Measurements from ENCODE around the gene TRAPPC13.

Gene TRAPPC13

DNA sequence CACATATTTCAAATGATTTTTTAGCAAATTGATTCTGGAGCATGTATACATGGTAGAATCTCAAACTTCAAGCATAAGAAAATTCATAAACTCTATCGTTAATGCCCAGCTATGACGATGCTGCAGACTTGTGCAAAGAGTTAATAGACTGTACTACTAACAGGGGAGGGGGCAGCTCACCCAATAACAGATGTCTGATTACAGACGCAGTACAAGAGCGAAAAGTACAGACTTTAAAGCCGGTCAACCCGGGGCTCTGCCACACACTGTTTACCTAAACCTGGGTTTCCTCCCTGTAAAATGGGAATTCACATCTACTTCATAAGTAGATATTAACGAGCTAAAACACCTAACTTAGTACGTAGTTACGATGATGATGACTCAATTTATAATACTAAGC, 1.3 kb upstream of the TRAPPC13 start:
- no peak overlapping the region for H3K27ac ChIP-seq (ENCODE audit: low read depth, low read length)
- peaks cover 61% of the 10 kb centered on the region for H3K79me2 ChIP-seq (ENCODE audit: insufficient read depth, low read length)
- H3K4me3 ChIP-seq (ENCODE audit: insufficient read depth, low read length, poor library complexity, severe bottlenecking): peak overlapping the region; percentile 98
- no peaks in the 10 kb centered on the region for H3K27me3 ChIP-seq (ENCODE audit: low read length)
- H3K4me2 ChIP-seq (ENCODE audit: low read depth, low read length, poor library complexity, severe bottlenecking): peak overlapping the region; percentile 93
- no peaks in the 10 kb centered on the region for H3K9me2 ChIP-seq (replicated peaks; ENCODE audit: insufficient read depth, low read length)
- no peak for TF ChIP-seq EZH2phosphoT487 (conservative IDR thresholded peaks at IDR 0.05; ENCODE audit: low read length)
- TF ChIP-seq, protein P1, sequence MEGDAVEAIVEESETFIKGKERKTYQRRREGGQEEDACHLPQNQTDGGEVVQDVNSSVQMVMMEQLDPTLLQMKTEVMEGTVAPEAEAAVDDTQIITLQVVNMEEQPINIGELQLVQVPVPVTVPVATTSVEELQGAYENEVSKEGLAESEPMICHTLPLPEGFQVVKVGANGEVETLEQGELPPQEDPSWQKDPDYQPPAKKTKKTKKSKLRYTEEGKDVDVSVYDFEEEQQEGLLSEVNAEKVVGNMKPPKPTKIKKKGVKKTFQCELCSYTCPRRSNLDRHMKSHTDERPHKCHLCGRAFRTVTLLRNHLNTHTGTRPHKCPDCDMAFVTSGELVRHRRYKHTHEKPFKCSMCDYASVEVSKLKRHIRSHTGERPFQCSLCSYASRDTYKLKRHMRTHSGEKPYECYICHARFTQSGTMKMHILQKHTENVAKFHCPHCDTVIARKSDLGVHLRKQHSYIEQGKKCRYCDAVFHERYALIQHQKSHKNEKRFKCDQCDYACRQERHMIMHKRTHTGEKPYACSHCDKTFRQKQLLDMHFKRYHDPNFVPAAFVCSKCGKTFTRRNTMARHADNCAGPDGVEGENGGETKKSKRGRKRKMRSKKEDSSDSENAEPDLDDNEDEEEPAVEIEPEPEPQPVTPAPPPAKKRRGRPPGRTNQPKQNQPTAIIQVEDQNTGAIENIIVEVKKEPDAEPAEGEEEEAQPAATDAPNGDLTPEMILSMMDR (IDR thresholded peaks at IDR 0.05; ENCODE audit: insufficient read depth, low read length, poor library complexity, severe bottlenecking): no peak
- H3F3A ChIP-seq (ENCODE audit: insufficient read depth): 0 out of 2 replicates have a peak, but pooled peaks cover 3% of the 10 kb centered on the region
- peak overlapping the region; percentile 88 for H3K9ac ChIP-seq (ENCODE audit: low read length)
- H4K20me1 ChIP-seq (ENCODE audit: low read depth, low read length): no peaks in the 10 kb centered on the region; the same call in 1 of the 2 replicates
- H2AFZ ChIP-seq (ENCODE audit: low read depth, low read length, severe bottlenecking): peak overlapping the region; percentile 81
- H3K9me3 ChIP-seq (ENCODE audit: insufficient read depth, low read length): no peaks in the 10 kb centered on the region
- no peaks in the 10 kb centered on the region for H3K36me3 ChIP-seq (ENCODE audit: low read length)

DNA sequence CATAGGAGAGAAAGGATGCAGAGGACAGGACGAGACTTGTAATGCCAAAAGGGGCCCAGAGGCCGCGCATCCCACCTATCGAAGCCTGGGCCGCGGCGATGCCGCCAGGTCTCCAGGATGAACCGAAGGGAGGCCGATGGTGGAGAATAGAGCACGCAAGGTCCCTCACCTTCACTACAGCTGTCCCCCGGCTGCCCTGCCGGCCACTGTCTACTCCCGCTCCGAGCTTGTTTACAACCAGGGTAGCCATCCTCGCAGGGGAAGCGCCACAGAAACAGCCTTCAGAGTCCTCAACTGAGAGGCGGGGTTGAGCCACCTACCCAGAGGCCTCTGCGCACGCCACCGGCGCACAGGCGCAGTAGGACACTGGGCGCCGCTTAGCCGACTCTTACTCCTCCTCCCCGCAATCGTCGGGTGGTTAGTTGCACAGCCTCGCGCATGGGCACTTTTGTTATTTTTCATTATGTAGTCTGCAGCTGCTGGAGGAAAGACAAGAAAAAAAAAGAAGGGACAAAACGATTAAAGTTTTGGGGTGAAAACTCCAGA, 729 bp upstream of the TRAPPC13 start, which contains the start of gene TRIM23:
TRIM23 (minus strand) TSS at position 309 of the 546 bp plus-strand sequence; CDS start at position 250, 59 bp downstream.
- Histone ChIP-seq H4K20me1 (ENCODE audit: low read depth, low read length) (no peaks in the 10 kb centered on the region; the same call in 1 of the 2 replicates), H3K9me2 (replicated peaks; ENCODE audit: insufficient read depth, low read length) (no peaks in the 10 kb centered on the region), H3K36me3 (ENCODE audit: low read length) (no peaks in the 10 kb centered on the region), H3K4me2 (ENCODE audit: low read depth, low read length, poor library complexity, severe bottlenecking) (peak within 1 kb of the TSS; percentile 93), H3K79me2 (ENCODE audit: insufficient read depth, low read length) (peaks cover 67% of the 10 kb centered on the region), H3K27ac (ENCODE audit: low read depth, low read length) (peak within 1 kb of the TSS; percentile 80), H3K27me3 (ENCODE audit: low read length) (no peaks in the 10 kb centered on the region), H3K9me3 (ENCODE audit: insufficient read depth, low read length) (no peaks in the 10 kb centered on the region), H2AFZ (ENCODE audit: low read depth, low read length, severe bottlenecking) (peak within 1 kb of the TSS; percentile 81), H3F3A (ENCODE audit: insufficient read depth) (0 out of 2 replicates have a peak, but pooled peaks cover 3% of the 10 kb centered on the region), H3K4me3 (ENCODE audit: insufficient read depth, low read length, poor library complexity, severe bottlenecking) (peak within 1 kb of the TSS; percentile 98), H3K9ac (ENCODE audit: low read length) (peak within 1 kb of the TSS; percentile 88)
- TF ChIP-seq EZH2phosphoT487 (conservative IDR thresholded peaks at IDR 0.05; ENCODE audit: low read length): no peak
- TF ChIP-seq, protein P1 (IDR thresholded peaks at IDR 0.05; ENCODE audit: insufficient read depth, low read length, poor library complexity, severe bottlenecking): no peak

DNA sequence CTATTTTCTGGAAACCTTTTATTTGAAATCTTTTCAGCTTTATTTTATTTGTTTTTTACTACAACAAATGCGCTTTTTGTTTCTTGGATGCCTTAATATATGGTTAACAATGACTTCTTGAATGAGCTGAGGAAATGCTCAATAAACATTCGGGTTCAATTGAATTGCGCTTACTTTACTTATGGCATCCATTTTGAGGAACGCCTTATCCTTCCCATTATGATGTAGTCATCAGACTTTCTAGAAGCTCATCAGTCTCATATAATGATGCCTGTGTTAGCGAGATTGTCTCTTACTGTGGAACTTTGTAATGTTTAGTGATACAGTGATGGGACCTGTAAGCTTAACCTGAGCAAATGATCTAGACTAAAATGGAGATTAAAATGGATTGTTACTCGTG, 916 bp downstream of the TRAPPC13 start:
- Histone ChIP-seq H4K20me1 (ENCODE audit: low read depth, low read length) (no peaks in the 10 kb centered on the region; the same call in 1 of the 2 replicates), H3F3A (ENCODE audit: insufficient read depth) (no peaks in the 10 kb centered on the region), H3K27ac (ENCODE audit: low read depth, low read length) (no peak overlapping the region), H3K9me2 (replicated peaks; ENCODE audit: insufficient read depth, low read length) (no peaks in the 10 kb centered on the region), H2AFZ (ENCODE audit: low read depth, low read length, severe bottlenecking) (no peak overlapping the region), H3K9ac (ENCODE audit: low read length) (peak overlapping the region; percentile 88), H3K79me2 (ENCODE audit: insufficient read depth, low read length) (peaks cover 84% of the 10 kb centered on the region), H3K36me3 (ENCODE audit: low read length) (peaks cover 8% of the 10 kb centered on the region; the same call in 1 of the 2 replicates), H3K4me2 (ENCODE audit: low read depth, low read length, poor library complexity, severe bottlenecking) (peak overlapping the region; percentile 93), H3K27me3 (ENCODE audit: low read length) (no peaks in the 10 kb centered on the region), H3K4me3 (ENCODE audit: insufficient read depth, low read length, poor library complexity, severe bottlenecking) (peak overlapping the region; percentile 98), H3K9me3 (ENCODE audit: insufficient read depth, low read length) (no peaks in the 10 kb centered on the region)
- TF ChIP-seq, protein P1 (IDR thresholded peaks at IDR 0.05; ENCODE audit: insufficient read depth, low read length, poor library complexity, severe bottlenecking): no peak
- no peak for TF ChIP-seq EZH2phosphoT487 (conservative IDR thresholded peaks at IDR 0.05; ENCODE audit: low read length)
